GM20000 (cell line): ENCODE measurements around the gene PRTN3.

ENCODE experiments used
- DNase-seq: peaks from one replicate; pipeline ENCODE4 v3.0.0; 2012; ENCODE audit warnings: low spot score
- TF ChIP-seq, protein P1 (sequence below): IDR thresholded peaks from 2 replicates; pipeline ENCODE4 v1.5.1; 2012; ENCODE audit warnings: mild to moderate bottlenecking, control low read depth; ENCODE audit errors: extremely low read depth, missing control alignments

The PRTN3 gene, protein sequence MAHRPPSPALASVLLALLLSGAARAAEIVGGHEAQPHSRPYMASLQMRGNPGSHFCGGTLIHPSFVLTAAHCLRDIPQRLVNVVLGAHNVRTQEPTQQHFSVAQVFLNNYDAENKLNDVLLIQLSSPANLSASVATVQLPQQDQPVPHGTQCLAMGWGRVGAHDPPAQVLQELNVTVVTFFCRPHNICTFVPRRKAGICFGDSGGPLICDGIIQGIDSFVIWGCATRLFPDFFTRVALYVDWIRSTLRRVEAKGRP

DNA sequence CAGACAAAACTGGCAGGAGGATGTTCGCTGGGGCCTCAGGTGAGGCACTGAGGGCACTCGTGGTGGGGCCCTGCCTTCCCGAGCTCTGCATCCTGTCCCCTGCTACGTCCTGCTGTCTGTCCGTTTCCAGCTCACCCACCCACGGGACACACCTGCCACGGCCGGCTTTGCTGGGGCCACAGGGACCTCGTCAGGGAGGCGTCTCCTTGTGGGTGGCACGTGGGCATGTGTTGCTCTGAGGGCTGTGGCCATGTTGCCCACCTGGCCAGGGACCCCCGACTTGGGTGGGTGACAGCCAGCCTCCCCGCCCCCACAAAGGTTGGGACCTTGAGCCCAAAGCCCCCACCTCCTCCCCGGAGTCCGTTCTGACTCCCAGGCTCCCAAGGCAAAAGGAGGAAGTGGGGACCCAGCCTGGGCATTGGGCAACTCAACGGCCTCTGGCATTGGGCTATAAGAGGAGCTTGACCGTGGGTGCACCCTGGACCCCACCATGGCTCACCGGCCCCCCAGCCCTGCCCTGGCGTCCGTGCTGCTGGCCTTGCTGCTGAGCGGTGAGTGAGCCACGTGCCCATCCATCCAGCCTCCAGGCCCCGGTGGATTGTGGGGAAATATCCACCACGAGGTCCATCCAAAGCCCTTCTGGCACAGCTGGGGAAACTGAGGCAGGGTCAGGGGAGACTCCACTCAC lies at the start of gene PRTN3:
Gene PRTN3 (plus strand): TSS at position 481 of the 688 bp plus-strand sequence. CDS start 10 bp downstream, at position 491.
- no peak for DNase-seq
- TF ChIP-seq, protein P1, sequence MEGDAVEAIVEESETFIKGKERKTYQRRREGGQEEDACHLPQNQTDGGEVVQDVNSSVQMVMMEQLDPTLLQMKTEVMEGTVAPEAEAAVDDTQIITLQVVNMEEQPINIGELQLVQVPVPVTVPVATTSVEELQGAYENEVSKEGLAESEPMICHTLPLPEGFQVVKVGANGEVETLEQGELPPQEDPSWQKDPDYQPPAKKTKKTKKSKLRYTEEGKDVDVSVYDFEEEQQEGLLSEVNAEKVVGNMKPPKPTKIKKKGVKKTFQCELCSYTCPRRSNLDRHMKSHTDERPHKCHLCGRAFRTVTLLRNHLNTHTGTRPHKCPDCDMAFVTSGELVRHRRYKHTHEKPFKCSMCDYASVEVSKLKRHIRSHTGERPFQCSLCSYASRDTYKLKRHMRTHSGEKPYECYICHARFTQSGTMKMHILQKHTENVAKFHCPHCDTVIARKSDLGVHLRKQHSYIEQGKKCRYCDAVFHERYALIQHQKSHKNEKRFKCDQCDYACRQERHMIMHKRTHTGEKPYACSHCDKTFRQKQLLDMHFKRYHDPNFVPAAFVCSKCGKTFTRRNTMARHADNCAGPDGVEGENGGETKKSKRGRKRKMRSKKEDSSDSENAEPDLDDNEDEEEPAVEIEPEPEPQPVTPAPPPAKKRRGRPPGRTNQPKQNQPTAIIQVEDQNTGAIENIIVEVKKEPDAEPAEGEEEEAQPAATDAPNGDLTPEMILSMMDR: no peak

DNA sequence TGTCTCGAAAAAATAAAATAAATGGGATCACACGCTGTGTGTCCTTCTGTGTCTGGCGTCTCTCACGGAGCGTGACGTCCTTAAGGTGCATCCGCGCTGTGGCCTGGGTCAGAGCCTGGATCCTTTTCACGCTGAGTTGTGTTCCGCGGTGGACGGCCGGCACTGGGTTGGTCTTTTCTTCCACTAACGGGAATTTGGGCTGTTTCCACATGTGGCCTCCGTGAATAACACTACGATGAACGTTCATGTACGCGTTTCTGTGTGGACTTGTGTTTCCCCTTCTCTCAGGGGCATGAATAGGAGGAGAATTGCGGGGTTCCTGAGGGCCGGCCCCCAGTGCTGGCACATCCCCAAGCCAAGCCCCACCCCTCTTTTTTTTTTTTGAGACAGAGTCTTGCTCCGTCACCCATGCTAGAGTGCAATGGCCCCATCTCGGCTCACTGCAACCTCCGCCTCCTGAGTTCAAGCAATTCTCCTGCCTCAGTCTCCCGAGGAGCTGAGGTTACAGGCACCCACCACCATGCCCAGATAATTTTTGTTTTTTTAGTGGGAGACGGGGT lies 49.7 kb upstream of the PRTN3 start:
- no peak for DNase-seq
- TF ChIP-seq, protein P1: no peak

DNA sequence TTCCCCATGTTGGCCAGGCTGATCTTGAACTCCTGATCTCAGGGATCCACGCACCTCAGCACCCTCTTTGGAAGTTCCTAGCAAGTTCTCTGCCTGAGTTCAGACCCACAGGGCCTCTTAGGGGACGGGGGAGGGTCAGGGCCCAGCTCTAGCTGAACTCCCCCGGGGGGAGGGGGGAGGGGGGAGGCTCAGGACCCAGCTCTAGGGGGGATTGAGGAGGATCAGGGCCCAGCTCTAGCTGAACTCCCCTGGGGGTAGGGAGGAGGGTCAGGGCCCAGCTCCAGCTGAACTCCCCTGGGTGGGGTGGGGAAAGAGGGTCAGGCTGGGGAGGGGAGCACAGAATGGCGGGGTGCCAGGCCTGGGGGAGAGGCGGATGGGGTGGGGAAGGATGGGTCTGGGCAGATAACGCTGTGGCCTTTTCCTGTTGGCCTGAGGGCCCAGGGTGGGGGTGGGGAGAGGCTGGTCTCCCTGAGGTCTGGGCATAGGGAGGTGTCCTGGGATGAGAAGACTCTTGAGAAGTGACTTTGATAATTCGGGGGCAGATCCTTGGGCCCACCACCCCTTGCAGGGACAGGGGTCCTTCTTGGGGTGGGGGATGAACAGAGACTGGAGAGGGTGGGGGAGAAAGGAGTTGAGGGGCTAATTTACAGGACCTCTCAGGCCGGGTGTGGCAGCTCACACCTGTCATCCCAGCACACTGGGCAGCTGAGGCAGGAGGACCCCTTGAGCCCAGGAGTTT lies 49.1 kb upstream of the PRTN3 start:
- no peak for DNase-seq
- TF ChIP-seq, protein P1: no peak

DNA sequence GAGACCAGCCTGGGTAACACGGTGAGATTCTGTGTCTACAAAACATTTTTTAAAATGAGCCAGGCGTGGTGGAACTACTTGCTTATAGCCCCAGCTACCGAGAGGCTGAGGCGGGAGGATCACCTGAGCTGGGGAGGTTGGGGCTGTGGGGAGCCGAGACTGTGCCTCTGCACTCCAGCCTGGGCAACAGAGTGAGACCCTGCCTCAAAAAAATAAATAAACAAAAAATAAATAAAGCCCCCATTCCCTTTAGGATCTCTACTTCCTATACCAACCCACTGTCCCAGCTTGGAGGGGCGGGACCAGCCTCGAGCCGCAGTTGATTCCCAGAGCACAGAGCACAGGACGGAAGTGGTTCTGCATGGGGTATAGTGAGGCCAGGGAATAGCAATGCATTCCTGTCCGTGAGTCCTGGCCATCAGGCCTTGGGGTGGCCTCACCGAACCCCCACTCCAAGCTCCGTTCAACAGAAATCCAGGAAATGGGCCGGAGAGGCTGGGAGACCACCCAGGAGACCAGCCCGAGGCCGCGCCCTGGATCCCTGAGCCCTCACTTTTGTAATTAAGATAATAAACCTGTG lies 48.4 kb upstream of the PRTN3 start:
- no peak for DNase-seq

DNA sequence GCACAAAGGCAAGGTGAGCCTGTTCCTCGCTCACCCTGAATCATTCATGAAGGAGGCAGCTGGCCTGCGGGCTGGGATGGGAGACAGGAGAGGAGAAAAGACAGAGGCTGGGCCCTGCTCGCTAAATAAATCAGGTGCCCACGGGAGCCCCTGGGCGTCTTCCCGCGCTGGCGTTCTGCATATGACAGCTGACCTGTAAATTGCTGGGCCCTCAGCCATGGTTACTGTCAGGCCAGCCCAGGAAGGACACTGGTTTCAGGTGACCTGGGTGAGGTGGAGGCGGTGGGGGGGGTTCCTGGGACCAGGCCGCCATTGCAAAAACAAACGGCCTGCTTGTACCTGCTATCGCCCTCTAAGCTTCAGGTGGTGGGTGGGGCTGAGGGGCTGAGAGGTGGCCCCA lies 47.0 kb upstream of the PRTN3 start:
- no peak for DNase-seq
- TF ChIP-seq, protein P1: no peak

More for the DNA sequence above, 48.4 kb upstream of the PRTN3 start:
- TF ChIP-seq, protein P1: no peak

DNA sequence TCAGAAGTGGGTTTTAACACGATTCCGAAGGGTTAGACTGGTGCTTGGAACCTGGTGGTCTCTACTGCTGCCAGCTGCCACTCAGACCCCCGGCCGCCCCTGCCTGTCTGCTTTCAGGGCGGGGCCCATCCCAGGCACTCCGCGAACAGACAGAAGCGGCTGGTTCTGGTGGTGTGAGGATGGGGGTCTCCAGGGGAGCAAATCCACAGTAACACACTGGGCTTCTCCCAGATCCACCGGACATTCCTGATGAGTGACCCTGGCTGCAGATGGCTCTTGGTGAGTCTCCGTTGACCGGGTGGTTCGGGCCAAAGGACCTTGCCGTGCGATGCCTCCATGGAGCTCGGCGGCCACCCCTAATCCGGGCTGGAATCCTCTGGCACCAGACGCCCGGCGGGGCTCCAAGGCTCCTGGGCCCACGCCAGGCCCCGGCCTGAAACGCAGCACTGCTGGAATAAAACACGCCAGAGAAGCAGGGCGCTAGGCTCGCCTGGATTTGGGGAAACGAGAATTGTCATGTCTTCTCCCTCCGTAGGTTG lies 45.7 kb upstream of the PRTN3 start:
- no peak for DNase-seq
- TF ChIP-seq, protein P1: no peak
